Astrocyte of the spinal cord (primary cell): Measurements from ENCODE around the gene MAP1B.
"Not testable (repeated sequence)": the region's sequence is repeated elsewhere in the genome, so short reads cannot be mapped to it uniquely, and the experiment has no call there.

ENCODE experiments used
- DNase-seq: peaks from one replicate; pipeline ENCODE4 v3.0.0; 2011; ENCODE audit warnings: low read depth, low spot score
- H3K4me3 ChIP-seq: 2 replicates; pipeline ENCODE4 v1.5.1; 2011; ENCODE audit warnings: low read depth, mild to moderate bottlenecking, low read length, moderate library complexity
- in situ Hi-C: cut with HindIII; loops from 2 replicates; pipeline ENCODE4 v1.10.0; 2017; ENCODE audit warnings: low sequenced_read_pairs
- TF ChIP-seq, protein P1 (sequence below): IDR thresholded peaks from 2 replicates; pipeline ENCODE4 v1.5.1; 2012; ENCODE audit warnings: low read depth, mild to moderate bottlenecking, low read length, inconsistent platforms

Gene MAP1B

DNA sequence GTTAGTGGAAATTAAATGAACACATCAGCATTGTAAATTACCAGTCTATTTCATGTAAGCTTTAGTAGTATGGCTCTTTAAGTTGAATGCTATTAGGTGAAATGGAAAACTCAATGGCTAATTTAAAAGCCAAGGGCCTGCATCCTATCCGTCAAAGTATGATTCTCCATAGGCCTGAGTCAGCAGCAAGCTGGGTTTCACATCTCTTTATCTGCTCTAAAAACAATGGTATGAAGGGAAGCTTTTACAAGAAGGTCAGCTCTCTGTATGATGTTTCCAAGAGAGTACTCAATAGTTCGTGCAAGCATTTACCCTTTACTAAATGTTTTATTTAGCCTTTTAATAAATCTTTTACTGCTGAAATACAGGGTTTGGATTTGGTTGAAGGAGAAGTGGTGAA, 62.8 kb downstream of the MAP1B start:
- in situ Hi-C loops, result no loop called here
- TF ChIP-seq, protein P1, sequence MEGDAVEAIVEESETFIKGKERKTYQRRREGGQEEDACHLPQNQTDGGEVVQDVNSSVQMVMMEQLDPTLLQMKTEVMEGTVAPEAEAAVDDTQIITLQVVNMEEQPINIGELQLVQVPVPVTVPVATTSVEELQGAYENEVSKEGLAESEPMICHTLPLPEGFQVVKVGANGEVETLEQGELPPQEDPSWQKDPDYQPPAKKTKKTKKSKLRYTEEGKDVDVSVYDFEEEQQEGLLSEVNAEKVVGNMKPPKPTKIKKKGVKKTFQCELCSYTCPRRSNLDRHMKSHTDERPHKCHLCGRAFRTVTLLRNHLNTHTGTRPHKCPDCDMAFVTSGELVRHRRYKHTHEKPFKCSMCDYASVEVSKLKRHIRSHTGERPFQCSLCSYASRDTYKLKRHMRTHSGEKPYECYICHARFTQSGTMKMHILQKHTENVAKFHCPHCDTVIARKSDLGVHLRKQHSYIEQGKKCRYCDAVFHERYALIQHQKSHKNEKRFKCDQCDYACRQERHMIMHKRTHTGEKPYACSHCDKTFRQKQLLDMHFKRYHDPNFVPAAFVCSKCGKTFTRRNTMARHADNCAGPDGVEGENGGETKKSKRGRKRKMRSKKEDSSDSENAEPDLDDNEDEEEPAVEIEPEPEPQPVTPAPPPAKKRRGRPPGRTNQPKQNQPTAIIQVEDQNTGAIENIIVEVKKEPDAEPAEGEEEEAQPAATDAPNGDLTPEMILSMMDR, result no peak
- no peak for DNase-seq
- H3K4me3 ChIP-seq, result no peak overlapping the region

DNA sequence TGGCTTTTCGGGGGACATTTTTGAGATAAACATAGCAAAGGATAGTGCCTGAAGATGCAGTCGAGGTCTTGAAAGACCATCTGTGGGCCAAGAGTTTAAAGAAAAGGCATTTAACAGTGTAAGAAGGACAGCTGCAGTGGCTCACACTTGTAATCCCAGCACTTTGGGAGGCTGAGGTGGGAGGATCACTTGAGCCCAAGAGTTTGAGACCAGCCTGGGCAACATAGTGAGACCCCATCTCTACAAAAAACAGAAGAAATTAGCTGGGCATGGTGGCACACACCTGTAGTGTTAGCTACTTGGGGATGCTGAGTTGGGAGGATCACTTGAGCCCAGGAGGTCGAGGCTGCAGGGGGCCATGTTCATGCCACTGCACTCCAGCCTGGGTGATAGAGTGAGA, 63.9 kb downstream of the MAP1B start:
- DNase-seq, H3K4me3 ChIP-seq, in situ Hi-C loops: not testable (repeated sequence)

- no peak overlapping the region for H3K4me3 ChIP-seq
- TF ChIP-seq, protein P1, result no peak
- in situ Hi-C loops, result no loop called here
- no peak for DNase-seq
These were observed 64.4 kb downstream of the MAP1B start for GRCh38 chr5:72171667-72172066.

DNA sequence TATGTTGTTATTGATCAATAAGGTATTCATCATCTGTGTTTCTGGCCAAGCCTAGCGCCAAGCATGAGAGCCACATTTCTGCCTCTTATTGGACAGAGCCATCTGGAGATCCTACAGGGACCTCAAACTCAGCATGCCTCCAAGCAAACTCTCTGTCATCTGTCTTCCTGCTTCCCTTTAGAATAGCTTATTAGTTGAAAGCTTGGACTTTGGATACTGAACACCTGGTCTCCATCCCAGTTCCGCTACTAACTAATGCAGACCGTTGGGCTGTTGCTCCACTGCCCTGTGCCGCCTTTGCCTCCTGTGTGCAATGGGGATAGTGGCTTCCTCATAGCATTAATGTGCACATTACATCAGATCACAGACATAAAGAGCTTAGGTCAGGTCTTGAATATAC, 65.5 kb downstream of the MAP1B start:
- TF ChIP-seq, protein P1, result no peak
- H3K4me3 ChIP-seq, result no peak overlapping the region
- DNase-seq, result no peak
- in situ Hi-C loops, result no loop called here

DNA sequence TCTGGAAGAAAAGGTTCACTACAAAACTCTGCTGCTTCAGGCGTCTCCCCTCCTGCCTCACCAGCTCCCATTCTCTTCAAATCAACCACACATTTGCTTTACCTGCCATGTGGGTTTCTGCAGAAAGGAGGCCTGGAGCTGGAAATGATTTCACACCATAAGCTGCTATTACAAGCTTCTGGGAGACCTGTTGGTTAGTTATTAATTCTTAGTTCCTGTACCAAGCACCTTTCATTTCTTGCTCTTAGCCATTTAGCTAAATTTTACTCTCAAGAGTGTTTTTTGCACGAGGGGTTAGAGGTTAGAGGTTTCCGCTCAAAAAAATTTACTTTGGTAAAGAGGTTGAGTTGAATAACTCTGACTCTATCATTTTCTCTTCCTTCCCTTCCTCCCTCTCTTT, 70.3 kb downstream of the MAP1B start:
- in situ Hi-C loops, result no loop called here
- TF ChIP-seq, protein P1, result no peak
- no peak overlapping the region for H3K4me3 ChIP-seq
- DNase-seq, result no peak

DNA sequence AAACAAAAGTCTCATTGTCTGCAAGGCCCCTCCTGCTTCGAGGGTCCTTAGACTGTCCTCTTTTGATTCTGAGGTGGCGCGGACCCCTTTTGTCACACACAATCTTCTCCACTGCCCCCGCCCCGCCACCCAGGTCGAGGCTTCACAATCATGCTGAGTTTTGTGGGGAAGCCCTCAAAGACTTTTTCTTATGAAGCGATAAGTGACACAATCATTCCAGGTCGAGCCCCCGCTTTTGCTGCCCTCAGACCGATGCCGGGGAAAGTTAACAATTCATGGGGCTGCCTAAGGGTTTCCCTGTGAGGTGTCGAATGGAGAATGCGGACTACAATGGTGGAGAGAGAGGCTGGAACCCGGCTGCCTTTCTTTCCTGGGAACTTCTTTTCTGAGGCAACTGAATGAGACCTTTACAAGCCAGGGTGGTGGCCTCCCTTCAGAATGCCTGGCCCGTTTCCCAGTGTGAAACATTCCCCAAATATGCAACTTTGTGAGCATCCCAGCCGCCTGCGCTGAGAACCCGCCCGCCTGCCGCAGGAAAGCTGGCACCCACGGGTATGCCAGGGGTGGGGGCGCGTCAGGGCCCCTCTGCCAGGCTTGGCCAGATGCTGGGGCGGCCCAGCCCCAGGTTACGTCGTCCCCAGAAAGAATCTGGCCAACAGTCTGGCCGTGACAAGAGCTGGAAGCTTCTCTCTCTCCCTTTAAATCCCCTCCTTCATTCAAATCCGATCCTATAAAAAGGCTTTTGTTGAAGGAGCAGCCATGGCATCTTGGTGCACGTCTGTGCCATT, 71.9 kb downstream of the MAP1B start:
- TF ChIP-seq, protein P1, result no peak
- peak overlapping the region; percentile 2 for H3K4me3 ChIP-seq
- in situ Hi-C loops, result no loop called here
- DNase-seq, result peak; percentile 94

- no peak for DNase-seq
- in situ Hi-C loops, result no loop called here
- TF ChIP-seq, protein P1, result no peak
- peak overlapping the region; percentile 2 for H3K4me3 ChIP-seq
These were observed 72.7 kb downstream of the MAP1B start for GRCh38 chr5:72179816-72180440.
